PC-9 (cell line): Measurements from ENCODE around the gene MSLN. TPM values are rescaled to one million over a fixed set of nuclear protein-coding genes. Genes with fewer than 3 reads are reported as not detected.

Source experiments
- BruUV-seq: library from RNA; stranded (reverse); fragments of 400-500 nt; replicated peaks from 2 replicates; lab custom pipeline; 2021; lab: Mats Ljungman, UMichigan
- CTCF ChIA-PET: fragments of 300-600 bp; sonication (Branson Sonifier 250); formaldehyde crosslinking; loops from one replicate; lab custom pipeline; 2022; ENCODE audit warnings: antibody characterized with exemption; lab: Charles Lee
- POLR2A ChIA-PET: fragments of 300-600 bp; sonication (Branson Sonifier 250); formaldehyde crosslinking; loops from one replicate; lab custom pipeline; 2022; ENCODE audit warnings: antibody characterized with exemption; ENCODE audit not compliant: unreplicated experiment; lab: Charles Lee
- DNase-seq, 2 experiments: peaks; one replicate each; pipeline versions ENCODE4 v3.0.0 to v3.0.0-alpha.2; 2015 to 2022; ENCODE audit warnings: mixed read lengths in 1 of 2
- H2AFZ ChIP-seq: fragments of 200-600 bp; sonication (generic); 2 replicates; pipeline ENCODE4 v1.8.1; 2017; ENCODE audit warnings: antibody characterized with exemption
- H3F3A ChIP-seq: fragments of 200-600 bp; sonication (generic); 2 replicates; pipeline ENCODE4 v1.8.1; 2017; ENCODE audit warnings: antibody characterized with exemption, mild to moderate bottlenecking, low read depth; ENCODE audit not compliant: insufficient read depth
- H3K27ac ChIP-seq: fragments of 200-600 bp; sonication (generic); 2 replicates; pipeline ENCODE4 v1.6.1; 2016; ENCODE audit warnings: mixed run types
- H3K27me3 ChIP-seq: fragments of 200-600 bp; sonication (generic); 2 replicates; pipeline ENCODE4 v1.6.1; 2016; ENCODE audit warnings: low read depth, mixed run types; ENCODE audit not compliant: insufficient read depth
- H3K36me3 ChIP-seq: fragments of 200-600 bp; sonication (generic); 2 replicates; pipeline ENCODE4 v1.6.1; 2016; ENCODE audit warnings: low read depth, mixed run types
- H3K4me1 ChIP-seq: fragments of 200-600 bp; sonication (generic); replicated peaks from 2 replicates; pipeline ENCODE4 v1.6.1; 2016; ENCODE audit warnings: mixed run types; ENCODE audit not compliant: insufficient read depth
- H3K4me2 ChIP-seq: fragments of 200-600 bp; sonication (generic); 2 replicates; pipeline ENCODE4 v1.6.1; 2017; ENCODE audit warnings: mixed run types
- H3K4me3 ChIP-seq: fragments of 200-600 bp; sonication (generic); 2 replicates; pipeline ENCODE4 v1.6.1; 2016; ENCODE audit warnings: mixed run types
- H3K79me2 ChIP-seq: fragments of 200-600 bp; sonication (generic); 2 replicates; pipeline ENCODE4 v1.6.1; 2017; ENCODE audit warnings: low read depth, mixed run types
- H3K9me2 ChIP-seq: fragments of 200-600 bp; sonication (generic); 2 replicates; pipeline ENCODE4 v1.8.1; 2017; ENCODE audit warnings: mild to moderate bottlenecking; ENCODE audit not compliant: insufficient read depth
- H3K9me3 ChIP-seq: fragments of 200-600 bp; sonication (generic); 2 replicates; pipeline ENCODE4 v1.8.1; 2016; ENCODE audit warnings: low read depth; ENCODE audit not compliant: insufficient read depth
- H4K20me1 ChIP-seq: fragments of 200-600 bp; sonication (generic); 2 replicates; pipeline ENCODE4 v1.8.1; 2017; ENCODE audit not compliant: insufficient read depth
- CTCF ChIP-seq: fragments of 200-600 bp; sonication (generic); conservative IDR thresholded peaks from 2 replicates; pipeline ENCODE4 v1.6.1; 2017; ENCODE audit warnings: mixed run types, antibody characterized with exemption, mild to moderate bottlenecking, moderate library complexity
- EZH2 ChIP-seq: fragments of 200-600 bp; sonication (generic); IDR thresholded peaks from 2 replicates; pipeline ENCODE4 v1.8.0; 2017; ENCODE audit warnings: antibody characterized with exemption, low read depth
- intact Hi-C: fragments of 100-400 bp; cut with micrococcal nuclease; formaldehyde crosslinking; loops from one replicate; pipeline ENCODE4 v1.10.0; 2022; ENCODE audit not compliant: unreplicated experiment
- total RNA-seq: library from RNA; stranded (reverse); gene quantifications from 2 replicates; pipeline ENCODE4 v1.2.3, GENCODE V29; 2021

The MSLN gene
- total RNA-seq, 1 experiment from 2014 or later, result 59.9 TPM

DNA sequence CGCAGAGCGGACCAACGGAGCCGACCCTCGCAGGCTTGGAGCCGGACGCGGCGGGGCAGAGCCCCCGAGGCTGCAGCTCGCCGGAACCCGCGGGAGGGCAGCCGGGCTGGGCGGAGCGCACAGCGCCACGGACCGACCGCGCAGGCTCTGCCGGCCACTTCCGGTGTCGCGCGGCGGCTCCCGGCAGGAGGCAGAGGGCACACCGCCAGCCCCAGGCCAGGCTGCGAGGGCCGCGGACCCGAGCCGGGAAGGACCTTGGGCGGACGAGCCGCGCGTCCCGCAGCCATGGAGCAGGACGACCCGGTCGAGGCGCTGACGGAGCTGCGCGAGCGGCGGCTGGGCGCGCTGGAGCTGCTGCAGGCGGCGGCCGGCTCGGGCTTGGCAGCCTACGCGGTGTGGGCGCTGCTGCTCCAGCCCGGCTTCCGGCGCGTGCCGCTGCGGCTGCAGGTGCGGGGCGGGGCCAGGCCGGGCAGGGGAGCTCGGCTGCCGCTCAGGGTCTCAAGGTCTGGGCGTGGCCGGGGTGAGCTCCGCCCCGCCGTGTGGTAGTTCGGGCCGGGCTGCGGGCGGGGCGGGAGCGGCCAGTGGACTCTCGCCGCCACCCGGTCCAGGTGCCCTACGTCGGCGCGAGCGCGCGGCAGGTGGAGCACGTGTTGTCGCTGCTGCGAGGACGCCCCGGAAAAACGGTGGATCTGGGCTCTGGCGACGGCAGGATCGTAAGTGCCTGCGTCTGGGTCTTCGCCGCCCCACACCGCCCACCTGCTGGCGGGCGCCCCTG is 39.4 kb upstream of the MSLN start, which contains the start of gene ANTKMT:
ANTKMT (plus strand) TSS at position 157 of the 775 bp plus-strand sequence; CDS start at position 286, 129 bp downstream.
- ChIA-PET CTCF (interaction anchor here (0.5 to 0.6 kb wide), 3 partner anchors 49 to 332 kb away, joined by 3 to 7 read pairs (median 7); no protein-coding TSS in a partner anchor), POLR2A (interaction anchor here (0.6 to 1.0 kb wide), 5 partner anchors 39 to 67 kb away, joined by 3 to 9 read pairs (median 4); partner anchors contain the start of genes CHTF18, MSLN and RPUSD1)
- Histone ChIP-seq H3K36me3 (no peaks in the 10 kb centered on the region), H3K27me3 (no peaks in the 10 kb centered on the region), H3K4me3 (peak within 1 kb of the TSS; percentile 98), H2AFZ (peak within 1 kb of the TSS; percentile 75), H3K9me3 (no peaks in the 10 kb centered on the region), H3K4me1 (peaks cover 31% of the 10 kb centered on the region), H3K4me2 (peak within 1 kb of the TSS; percentile 94), H3K9me2 (no peaks in the 10 kb centered on the region), H4K20me1 (peaks cover 13% of the 10 kb centered on the region; the same call in 1 of the 2 replicates), H3K27ac (peak within 1 kb of the TSS; percentile 55), H3K79me2 (peaks cover 8% of the 10 kb centered on the region), H3F3A (peaks cover 40% of the 10 kb centered on the region)
- DNase-seq, result peak; percentile 73 to 95
- intact Hi-C loops, result loop anchor here (2.0 kb wide), 1 partner anchor 64 kb away; no protein-coding TSS in a partner anchor
- no peak for TF ChIP-seq EZH2
- BruUV-seq, result no TSS peak

DNA sequence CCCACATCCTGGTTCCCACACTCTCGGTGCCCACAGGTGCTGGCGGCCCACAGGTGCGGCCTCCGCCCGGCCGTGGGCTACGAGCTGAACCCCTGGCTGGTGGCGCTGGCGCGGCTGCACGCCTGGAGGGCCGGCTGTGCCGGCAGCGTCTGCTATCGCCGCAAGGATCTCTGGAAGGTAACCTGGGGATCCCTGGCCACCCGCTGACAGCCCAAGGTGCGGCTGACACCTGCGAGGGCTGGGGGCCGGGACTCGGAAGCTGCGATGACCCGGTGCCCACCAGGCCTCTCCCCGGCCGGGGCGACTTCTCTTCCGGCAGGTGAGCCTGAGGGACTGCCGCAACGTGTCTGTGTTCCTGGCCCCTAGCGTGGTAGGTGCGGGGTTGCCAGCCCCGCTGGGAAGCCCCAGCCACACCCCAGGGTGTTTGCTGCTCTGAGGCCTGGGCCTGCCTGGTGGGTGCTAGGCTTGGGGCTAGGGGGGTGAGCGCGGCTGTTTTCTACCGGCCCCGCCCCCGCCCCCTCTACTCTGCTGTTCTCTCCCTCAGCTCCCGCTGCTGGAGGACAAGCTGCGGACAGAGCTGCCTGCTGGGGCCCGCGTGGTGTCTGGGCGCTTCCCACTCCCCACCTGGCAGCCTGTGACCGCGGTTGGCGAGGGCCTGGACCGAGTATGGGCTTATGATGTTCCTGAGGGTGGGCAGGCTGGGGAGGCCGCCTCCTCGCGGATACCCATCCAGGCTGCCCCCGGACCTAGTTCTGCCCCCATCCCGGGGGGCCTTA is 38.6 kb upstream of the MSLN start:
- Histone ChIP-seq H3K9me2 (no peaks in the 10 kb centered on the region), H3K27me3 (no peaks in the 10 kb centered on the region), H2AFZ (no peak overlapping the region), H3F3A (peaks cover 42% of the 10 kb centered on the region), H3K36me3 (no peaks in the 10 kb centered on the region), H3K4me2 (peak overlapping the region; percentile 94), H3K9me3 (no peaks in the 10 kb centered on the region), H3K79me2 (peaks cover 4% of the 10 kb centered on the region; the same call in 1 of the 2 replicates), H3K4me3 (peak overlapping the region; percentile 98; the same call in 1 of the 2 replicates), H3K27ac (no peak overlapping the region), H3K4me1 (peaks cover 25% of the 10 kb centered on the region), H4K20me1 (peaks cover 10% of the 10 kb centered on the region; the same call in 1 of the 2 replicates)
- ChIA-PET CTCF (interaction anchor here (0.5 to 0.6 kb wide), 2 partner anchors 235 to 332 kb away, joined by 3 to 7 read pairs; no protein-coding TSS in a partner anchor), POLR2A (interaction anchor here (0.6 to 1.0 kb wide), 4 partner anchors 39 to 66 kb away, joined by 3 to 6 read pairs (median 3); partner anchors contain the start of genes CHTF18 and RPUSD1)
- BruUV-seq, result no TSS peak
- intact Hi-C loops, result loop anchor here (2.0 kb wide), 1 partner anchor 63 kb away; no protein-coding TSS in a partner anchor
- TF ChIP-seq EZH2 (no peak), CTCF (no peak)
- no peak for DNase-seq

- H3K36me3 ChIP-seq, result no peaks in the 10 kb centered on the region
- CTCF ChIA-PET, result no interaction called here
- H3K4me1 ChIP-seq, result peaks cover 25% of the 10 kb centered on the region
- BruUV-seq, result TSS peak; percentile 29
- H3K4me2 ChIP-seq, result no peak overlapping the region
- H2AFZ ChIP-seq, result no peak overlapping the region
- H3K9me2 ChIP-seq, result no peaks in the 10 kb centered on the region
- H3K4me3 ChIP-seq, result no peak overlapping the region
- TF ChIP-seq EZH2 (no peak), CTCF (no peak)
- no peak for DNase-seq
- H3K27me3 ChIP-seq, result no peaks in the 10 kb centered on the region
- H3F3A ChIP-seq, result peaks cover 42% of the 10 kb centered on the region
- no peaks in the 10 kb centered on the region for H3K9me3 ChIP-seq
- H3K79me2 ChIP-seq, result peaks cover 4% of the 10 kb centered on the region; the same call in 1 of the 2 replicates
- intact Hi-C loops, result no loop called here
- POLR2A ChIA-PET, result interaction anchor here (0.7 kb wide), 1 partner anchor 60 kb away, joined by 3 read pairs; no protein-coding TSS in a partner anchor
- peaks cover 10% of the 10 kb centered on the region; the same call in 1 of the 2 replicates for H4K20me1 ChIP-seq
- H3K27ac ChIP-seq, result no peak overlapping the region
Measured at GRCh38 chr16:722835-723633, 37.5 kb upstream of the MSLN start.
